RPMI7951 (cell line): ENCODE results near the gene SRP14. TPM values are rescaled to one million over a fixed set of nuclear protein-coding genes. Genes with fewer than 3 reads are reported as not detected.

ENCODE experiments used
- total RNA-seq: library from RNA; depleted of rRNA; stranded (reverse); fragments of >200 nt; shearing (Covaris generic); gene quantifications from 2 replicates; pipeline ENCODE4 v1.2.3, GENCODE V29; 2014; rRNA removed

SRP14 gene
- total RNA-seq, 1 experiment from 2014 or later, result 461 TPM

Other genes starting within 250 kb of the SRP14 start
- 44.5 and 50.8 TPM in 2 replicates for gene GPR176, start 118.9 kb downstream of the SRP14 start, total RNA-seq
- gene EIF2AK4, start 105.1 kb downstream of the SRP14 start, total RNA-seq, result 63.6 and 77.9 TPM in 2 replicates
- 13.8 and 13.9 TPM in 2 replicates for gene BMF, start 69.7 kb upstream of the SRP14 start, total RNA-seq
- 108 and 126 TPM in 2 replicates for gene BUB1B, start 121.9 kb upstream of the SRP14 start, total RNA-seq
- 7.9 and 9.5 TPM in 2 replicates for gene PAK6, start 199.9 kb upstream of the SRP14 start, total RNA-seq
- gene ANKRD63, start 243.9 kb upstream of the SRP14 start, total RNA-seq, result not detected in 2 replicates